ENCODE data around the gene NDUFB5. TPM values are rescaled to one million over a fixed set of nuclear protein-coding genes. Genes with fewer than 3 reads are reported as not detected.
"Not testable (repeated sequence)": the region's sequence is repeated elsewhere in the genome, so short reads cannot be mapped to it uniquely, and the experiment has no call there.

NDUFB5 gene
- total and polyA plus RNA-seq, 2 donors from 2014 or later: 102 to 290 TPM

GRCh38 chr3:179624451-179624850 lies 19.9 kb downstream of the NDUFB5 start:
- TF ChIP-seq CTCF (IDR thresholded peaks at IDR 0.05; ENCODE audit: borderline replicate concordance, extremely low read depth, insufficient read depth): no peak
- H3K4me3 ChIP-seq (ENCODE audit: low read length in 3 of 3): no peak overlapping the region
- no peaks in the 10 kb centered on the region for H3K9me3 ChIP-seq (ENCODE audit: control insufficient read depth in 2 of 3, insufficient read depth in 1 of 3, low read length in 3 of 3)
- no peak for FAIRE-seq
- no peaks in the 10 kb centered on the region for H3K27me3 ChIP-seq (ENCODE audit: control insufficient read depth, insufficient read depth, low read length)
- H3K4me1 ChIP-seq (ENCODE audit: control insufficient read depth in 2 of 3, insufficient read depth in 2 of 3, low read depth in 1 of 3, low read length in 3 of 3): no peaks in the 10 kb centered on the region
- no peak overlapping the region for H3K9ac ChIP-seq (ENCODE audit: low read length in 3 of 3)
- H3K36me3 ChIP-seq (ENCODE audit: control insufficient read depth in 2 of 3, insufficient read depth in 3 of 3, low read length in 3 of 3): peaks cover 0 to 16% (median 7%) of the 10 kb centered on the region in 3 donors
- intact Hi-C loops (cut with DNase I): no loop called here
- H3K27ac ChIP-seq (ENCODE audit: low read depth in 2 of 2, low read length in 2 of 2): no peak overlapping the region
- DNase-seq: no peak

- intact Hi-C loops (cut with DNase I): no loop called here
- H3K4me3 ChIP-seq (ENCODE audit: low read length in 3 of 3): no peak overlapping the region
- no peaks in the 10 kb centered on the region for H3K4me1 ChIP-seq (ENCODE audit: control insufficient read depth in 2 of 3, insufficient read depth in 2 of 3, low read depth in 1 of 3, low read length in 3 of 3)
- H3K36me3 ChIP-seq (ENCODE audit: control insufficient read depth in 2 of 3, insufficient read depth in 3 of 3, low read length in 3 of 3): no peaks in the 10 kb centered on the region
- H3K27me3 ChIP-seq (ENCODE audit: control insufficient read depth, insufficient read depth, low read length): no peaks in the 10 kb centered on the region
- no peak overlapping the region for H3K27ac ChIP-seq (ENCODE audit: low read depth in 2 of 2, low read length in 2 of 2)
- no peak for DNase-seq
- H3K9me3 ChIP-seq (ENCODE audit: control insufficient read depth in 2 of 3, insufficient read depth in 1 of 3, low read length in 3 of 3): no peaks in the 10 kb centered on the region
- FAIRE-seq: no peak
- TF ChIP-seq CTCF (IDR thresholded peaks at IDR 0.05; ENCODE audit: borderline replicate concordance, extremely low read depth, insufficient read depth): no peak
- no peak overlapping the region for H3K9ac ChIP-seq (ENCODE audit: low read length in 3 of 3)
These were observed 26.3 kb downstream of the NDUFB5 start for GRCh38 chr3:179630753-179631451.

GRCh38 chr3:179640469-179640868 lies 35.9 kb downstream of the NDUFB5 start:
- no peaks in the 10 kb centered on the region for H3K9me3 ChIP-seq (ENCODE audit: control insufficient read depth in 2 of 3, insufficient read depth in 1 of 3, low read length in 3 of 3)
- H3K27ac ChIP-seq (ENCODE audit: low read depth in 2 of 2, low read length in 2 of 2): no peak overlapping the region
- H3K9ac ChIP-seq (ENCODE audit: low read length in 3 of 3): no peak overlapping the region
- TF ChIP-seq CTCF (IDR thresholded peaks at IDR 0.05; ENCODE audit: borderline replicate concordance, extremely low read depth, insufficient read depth): no peak
- DNase-seq (no peak), FAIRE-seq (no peak)
- no peak overlapping the region for H3K4me3 ChIP-seq (ENCODE audit: low read length in 3 of 3)
- H3K27me3 ChIP-seq (ENCODE audit: control insufficient read depth, insufficient read depth, low read length): no peaks in the 10 kb centered on the region
- no peaks in the 10 kb centered on the region for H3K4me1 ChIP-seq (ENCODE audit: control insufficient read depth in 2 of 3, insufficient read depth in 2 of 3, low read depth in 1 of 3, low read length in 3 of 3)
- intact Hi-C loops (cut with DNase I): no loop called here
- no peaks in the 10 kb centered on the region for H3K36me3 ChIP-seq (ENCODE audit: control insufficient read depth in 2 of 3, insufficient read depth in 3 of 3, low read length in 3 of 3)

GRCh38 chr3:179642871-179643270 lies 38.3 kb downstream of the NDUFB5 start:
- no peak for DNase-seq
- Histone ChIP-seq H3K4me3 (ENCODE audit: low read length in 3 of 3) (no peak overlapping the region), H3K27me3 (ENCODE audit: control insufficient read depth, insufficient read depth, low read length) (no peaks in the 10 kb centered on the region), H3K4me1 (ENCODE audit: control insufficient read depth in 2 of 3, insufficient read depth in 2 of 3, low read depth in 1 of 3, low read length in 3 of 3) (no peaks in the 10 kb centered on the region), H3K36me3 (ENCODE audit: control insufficient read depth in 2 of 3, insufficient read depth in 3 of 3, low read length in 3 of 3) (no peaks in the 10 kb centered on the region), H3K9ac (ENCODE audit: low read length in 3 of 3) (no peak overlapping the region), H3K27ac (ENCODE audit: low read depth in 2 of 2, low read length in 2 of 2) (no peak overlapping the region), H3K9me3 (ENCODE audit: control insufficient read depth in 2 of 3, insufficient read depth in 1 of 3, low read length in 3 of 3) (no peaks in the 10 kb centered on the region)
- intact Hi-C loops (cut with DNase I): no loop called here
- TF ChIP-seq CTCF (IDR thresholded peaks at IDR 0.05; ENCODE audit: borderline replicate concordance, extremely low read depth, insufficient read depth): no peak
- no peak for FAIRE-seq

- H3K36me3 ChIP-seq (ENCODE audit: control insufficient read depth in 2 of 3, insufficient read depth in 3 of 3, low read length in 3 of 3); H3K9ac ChIP-seq (ENCODE audit: low read length in 3 of 3); H3K27ac ChIP-seq (ENCODE audit: low read depth in 2 of 2, low read length in 2 of 2); H3K9me3 ChIP-seq (ENCODE audit: control insufficient read depth in 2 of 3, insufficient read depth in 1 of 3, low read length in 3 of 3); H3K4me1 ChIP-seq (ENCODE audit: control insufficient read depth in 2 of 3, insufficient read depth in 2 of 3, low read depth in 1 of 3, low read length in 3 of 3); H3K4me3 ChIP-seq (ENCODE audit: low read length in 3 of 3); H3K27me3 ChIP-seq (ENCODE audit: control insufficient read depth, insufficient read depth, low read length); FAIRE-seq; DNase-seq; intact Hi-C loops (cut with DNase I): not testable (repeated sequence)
These were observed 39.2 kb downstream of the NDUFB5 start for GRCh38 chr3:179643837-179644236.
